ENCODE results near the gene RYR1.

The RYR1 gene

GRCh38 chr19:38386300-38386970, 47.1 kb upstream of the RYR1 start:
- H3K36me3 ChIP-seq, result peaks cover 11% of the 10 kb centered on the region
- no peak for DNase-seq
- H3K4me1 ChIP-seq, result no peaks in the 10 kb centered on the region; the same call in 1 of the 2 replicates
- no peaks in the 10 kb centered on the region for H3K9me3 ChIP-seq
- no peaks in the 10 kb centered on the region for H3K27me3 ChIP-seq
- H3K4me3 ChIP-seq (ENCODE audit: low read depth, low read length), result no peak overlapping the region
- TF ChIP-seq CTCF (IDR thresholded peaks at IDR 0.05; ENCODE audit: low read depth, low read length), result no peak

- peak overlapping the region; percentile 75 for H3K4me3 ChIP-seq (ENCODE audit: low read depth, low read length)
- no peaks in the 10 kb centered on the region; the same call in 1 of the 2 replicates for H3K4me1 ChIP-seq
- no peak for TF ChIP-seq CTCF (IDR thresholded peaks at IDR 0.05; ENCODE audit: low read depth, low read length)
- H3K36me3 ChIP-seq, result peaks cover 5% of the 10 kb centered on the region
- H3K9me3 ChIP-seq, result no peaks in the 10 kb centered on the region
- DNase-seq, result no peak
- no peaks in the 10 kb centered on the region for H3K27me3 ChIP-seq
Observed at GRCh38 chr19:38386971-38387549, 46.4 kb upstream of the RYR1 start.

- H3K36me3 ChIP-seq, result no peaks in the 10 kb centered on the region; the same call in 1 of the 2 replicates
- peak within 1 kb of the TSS; percentile 75 for H3K4me3 ChIP-seq (ENCODE audit: low read depth, low read length)
- H3K9me3 ChIP-seq, result no peaks in the 10 kb centered on the region
- TF ChIP-seq CTCF (IDR thresholded peaks at IDR 0.05; ENCODE audit: low read depth, low read length), result no peak
- H3K4me1 ChIP-seq, result no peaks in the 10 kb centered on the region; the same call in 1 of the 2 replicates
- no peaks in the 10 kb centered on the region for H3K27me3 ChIP-seq
- DNase-seq, result peak; percentile 92
Observed at GRCh38 chr19:38387550-38388348, 45.7 kb upstream of the RYR1 start, which contains the start of gene GGN. Gene GGN (minus strand): TSS chr19:38388034. CDS start chr19:38387261, 773 bp downstream.

GRCh38 chr19:38388349-38389100, 45.0 kb upstream of the RYR1 start, which contains the start of gene SPRED3:
Gene SPRED3 (plus strand): TSS chr19:38388697. CDS start chr19:38390303, 1,606 bp downstream.
- no peaks in the 10 kb centered on the region; the same call in 1 of the 2 replicates for H3K36me3 ChIP-seq
- H3K4me3 ChIP-seq (ENCODE audit: low read depth, low read length), result peak within 1 kb of the TSS; percentile 75
- DNase-seq, result peak; percentile 55
- TF ChIP-seq CTCF (IDR thresholded peaks at IDR 0.05; ENCODE audit: low read depth, low read length), result no peak
- no peaks in the 10 kb centered on the region for H3K9me3 ChIP-seq
- H3K4me1 ChIP-seq, result no peaks in the 10 kb centered on the region; the same call in 1 of the 2 replicates
- no peaks in the 10 kb centered on the region for H3K27me3 ChIP-seq

GRCh38 chr19:38389101-38389925, 44.2 kb upstream of the RYR1 start:
- no peak for TF ChIP-seq CTCF (IDR thresholded peaks at IDR 0.05; ENCODE audit: low read depth, low read length)
- H3K36me3 ChIP-seq, result no peaks in the 10 kb centered on the region
- peak; percentile 31 for DNase-seq
- no peaks in the 10 kb centered on the region for H3K9me3 ChIP-seq
- H3K4me3 ChIP-seq (ENCODE audit: low read depth, low read length), result peak overlapping the region; percentile 75
- no peaks in the 10 kb centered on the region; the same call in 1 of the 2 replicates for H3K4me1 ChIP-seq
- no peaks in the 10 kb centered on the region for H3K27me3 ChIP-seq
